ENCODE results near the gene RAMP2.
"Not testable (repeated sequence)": the region's sequence is repeated elsewhere in the genome, so short reads cannot be mapped to it uniquely, and the experiment has no call there.

The RAMP2 gene, protein sequence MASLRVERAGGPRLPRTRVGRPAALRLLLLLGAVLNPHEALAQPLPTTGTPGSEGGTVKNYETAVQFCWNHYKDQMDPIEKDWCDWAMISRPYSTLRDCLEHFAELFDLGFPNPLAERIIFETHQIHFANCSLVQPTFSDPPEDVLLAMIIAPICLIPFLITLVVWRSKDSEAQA

DNA sequence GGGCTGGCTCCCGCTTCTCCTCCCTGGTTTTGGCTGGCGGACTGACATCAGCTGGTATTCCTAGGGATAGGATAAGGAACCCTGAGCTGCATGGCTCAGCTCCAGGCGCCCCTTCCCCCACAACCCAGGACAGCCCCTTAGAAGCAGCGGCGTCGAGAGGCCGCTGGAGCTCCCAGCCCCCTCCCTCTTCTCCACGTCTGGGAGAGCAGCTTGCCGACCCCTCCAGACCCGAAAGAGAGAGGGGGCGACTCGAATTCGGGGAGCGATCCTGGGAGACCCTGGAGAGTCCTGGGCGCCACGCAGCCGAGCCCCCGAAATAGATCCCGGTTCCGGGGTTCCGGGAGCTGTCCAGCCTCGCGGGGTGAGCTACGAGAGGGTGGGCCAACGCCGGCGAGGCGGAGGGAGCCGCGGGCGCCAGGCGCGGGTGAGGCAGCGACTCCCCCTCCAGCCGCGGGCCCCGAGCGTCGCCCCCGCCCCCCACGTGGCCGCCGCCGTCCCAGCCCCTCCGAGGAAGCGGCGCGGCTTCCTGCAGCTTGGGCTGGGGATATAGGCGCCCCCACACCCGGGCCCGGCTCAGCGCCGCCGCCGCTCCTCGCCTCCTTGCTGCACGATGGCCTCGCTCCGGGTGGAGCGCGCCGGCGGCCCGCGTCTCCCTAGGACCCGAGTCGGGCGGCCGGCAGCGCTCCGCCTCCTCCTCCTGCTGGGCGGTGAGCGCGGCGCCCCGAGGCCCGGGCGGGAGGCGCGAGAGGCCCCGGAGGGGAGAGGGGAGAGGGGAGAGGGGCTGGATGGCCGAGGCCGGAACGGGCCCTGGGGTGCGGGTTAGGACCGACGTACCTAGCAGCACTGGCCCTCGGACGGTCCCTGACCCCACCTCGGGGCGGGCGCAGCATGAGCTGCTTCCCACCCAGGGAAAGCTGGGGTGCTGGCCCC is at the start of gene RAMP2:
Gene RAMP2 (plus strand): TSS at position 576 of the 930 bp plus-strand sequence. CDS start 35 bp downstream, at position 611.
- DNase-seq (ENCODE audit: low read depth, low spot score): no peak

GRCh38 chr17:42720996-42721583 is 39.9 kb upstream of the RAMP2 start:
- peak; percentile 39 for DNase-seq (ENCODE audit: low read depth, low spot score)

GRCh38 chr17:42723636-42724035 is 37.4 kb upstream of the RAMP2 start:
- no peak for DNase-seq (ENCODE audit: low read depth, low spot score)

- DNase-seq (ENCODE audit: low read depth, low spot score): no peak
Observed at GRCh38 chr17:42725143-42725542, 35.9 kb upstream of the RAMP2 start.

DNA sequence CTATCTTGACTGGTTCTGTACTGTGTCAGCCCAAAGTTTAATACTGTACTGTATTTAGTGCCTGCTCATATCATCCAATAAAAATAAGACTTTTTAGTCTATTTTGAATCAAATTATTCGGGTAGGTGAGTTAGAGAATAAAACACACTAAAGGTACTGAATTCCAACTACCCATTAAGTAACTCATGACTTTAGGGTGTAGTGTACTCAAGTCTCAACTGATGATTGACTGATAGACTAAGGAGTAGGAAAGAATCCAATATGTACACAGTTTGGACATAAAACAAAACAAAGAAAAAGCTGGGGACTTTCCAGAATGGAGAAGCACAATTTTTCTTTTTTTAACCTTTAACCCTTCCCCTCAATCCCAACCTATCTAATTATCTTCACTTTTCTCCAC is 20.3 kb upstream of the RAMP2 start:
- DNase-seq (ENCODE audit: low read depth, low spot score): no peak

- not testable (repeated sequence) for DNase-seq (ENCODE audit: low read depth, low spot score)
Observed at GRCh38 chr17:42742916-42743315, 18.1 kb upstream of the RAMP2 start.

GRCh38 chr17:42743595-42744282 is 17.3 kb upstream of the RAMP2 start:
- no peak for DNase-seq (ENCODE audit: low read depth, low spot score)

- no peak for DNase-seq (ENCODE audit: low read depth, low spot score)
Observed at GRCh38 chr17:42744283-42744805, 16.7 kb upstream of the RAMP2 start.

GRCh38 chr17:42744806-42745617 is 16.0 kb upstream of the RAMP2 start, which contains the start of gene EZH1:
Gene EZH1 (minus strand): TSS chr17:42745040. CDS start chr17:42728941, 16,099 bp downstream.
- DNase-seq (ENCODE audit: low read depth, low spot score): peak; percentile 51

DNA sequence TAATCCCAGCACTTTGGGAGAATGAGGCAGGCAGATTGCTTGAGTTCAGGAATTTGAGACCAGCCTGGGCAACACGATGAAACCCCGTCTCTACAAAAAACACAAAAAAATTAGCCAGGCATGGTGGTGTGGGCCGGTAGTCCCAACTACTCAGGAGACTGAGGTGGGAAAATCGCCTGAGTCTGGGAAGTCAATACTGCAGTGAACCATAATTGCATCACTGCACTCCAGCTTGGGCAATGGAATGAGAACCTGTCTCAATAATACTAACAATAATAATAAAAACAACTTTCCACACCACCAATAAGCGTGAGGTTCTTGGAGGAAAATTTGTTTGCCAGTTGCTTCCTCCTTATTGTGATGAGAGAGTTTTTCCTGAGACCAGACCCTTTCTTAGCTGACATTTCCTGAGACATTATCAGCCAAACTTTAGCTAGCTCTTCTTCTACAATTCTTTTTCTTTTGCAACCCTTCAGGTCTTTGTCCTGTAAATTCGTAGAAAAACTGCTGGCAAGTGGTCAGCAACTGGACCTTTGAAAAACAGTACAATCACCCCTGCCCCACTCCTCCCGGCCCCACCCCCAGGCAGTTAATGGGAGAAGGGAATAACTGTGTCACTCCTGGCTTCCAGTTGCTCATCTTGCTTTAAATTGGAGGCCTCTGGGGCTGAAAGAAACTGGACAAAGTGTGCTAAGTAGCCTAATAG is 12.7 kb upstream of the RAMP2 start:
- DNase-seq (ENCODE audit: low read depth, low spot score): no peak

DNA sequence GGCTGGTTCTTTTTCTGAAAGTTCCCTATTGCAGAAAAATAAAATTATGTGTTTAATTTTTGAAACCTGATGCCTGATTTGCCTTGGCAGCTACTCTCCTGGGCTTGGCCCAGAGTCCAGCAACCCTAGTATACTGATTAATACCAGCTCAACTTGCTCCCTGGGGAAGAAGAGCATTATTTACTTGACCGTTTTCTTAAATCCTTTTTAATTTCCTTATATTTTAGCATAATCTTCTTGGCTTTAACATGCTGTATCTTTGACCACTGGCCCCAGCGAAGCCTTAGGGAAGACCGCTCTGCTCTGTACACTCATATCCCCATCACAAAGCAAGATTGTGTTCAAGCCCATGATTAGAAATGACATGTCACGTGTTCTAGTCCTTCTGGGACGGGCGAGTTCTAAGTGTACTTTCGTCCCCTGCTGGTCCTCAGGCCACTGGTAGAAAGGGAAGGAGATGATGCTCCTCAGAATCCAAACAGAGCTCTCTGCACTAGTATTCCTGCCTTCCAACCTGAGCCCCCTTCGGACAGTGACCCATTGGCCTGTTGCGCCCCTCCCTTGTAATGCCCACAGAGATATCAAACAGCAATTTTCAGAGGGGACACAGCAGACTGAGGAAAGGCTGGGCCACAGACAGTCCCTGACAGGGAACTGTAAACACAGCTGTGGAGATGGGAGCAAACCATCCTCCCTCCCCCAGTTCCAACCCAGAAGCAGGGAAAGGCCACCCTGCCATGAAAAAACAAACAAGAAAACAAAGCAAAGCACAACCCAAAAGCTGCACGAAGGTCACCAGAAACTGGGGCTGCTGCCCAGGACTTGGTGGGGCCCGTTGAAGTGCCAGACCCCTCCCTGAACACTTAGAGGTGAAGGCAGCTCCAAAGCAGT is 11.9 kb upstream of the RAMP2 start:
- DNase-seq (ENCODE audit: low read depth, low spot score): no peak

DNA sequence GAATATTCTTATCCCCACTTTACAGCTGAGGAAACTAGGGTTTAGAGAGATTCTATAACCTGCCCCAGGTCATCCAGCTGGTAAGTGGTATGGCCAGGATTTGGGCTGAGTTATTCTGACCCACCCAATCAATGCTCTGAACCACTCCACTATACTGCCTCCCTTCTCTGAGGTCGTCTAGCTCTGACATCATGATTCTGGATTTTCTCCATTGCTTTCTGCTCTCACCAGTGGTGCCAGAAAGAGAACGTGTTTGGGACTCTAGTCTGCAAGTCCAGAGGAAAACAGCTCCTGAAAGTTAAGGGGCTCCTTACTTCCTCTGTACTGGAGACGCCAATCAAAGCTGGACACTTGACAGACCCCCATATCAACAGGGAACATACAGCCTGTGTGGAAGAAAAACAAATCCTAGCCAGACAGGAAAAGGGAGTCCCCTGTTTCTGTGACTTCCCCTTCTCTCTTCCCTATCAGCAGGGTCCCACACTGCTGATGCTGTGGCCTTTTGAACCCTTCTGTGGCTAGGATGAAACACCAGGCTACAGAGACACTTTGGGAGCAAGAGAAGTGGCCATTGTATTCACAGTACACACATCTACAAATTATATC is 10.2 kb upstream of the RAMP2 start:
- no peak for DNase-seq (ENCODE audit: low read depth, low spot score)

DNA sequence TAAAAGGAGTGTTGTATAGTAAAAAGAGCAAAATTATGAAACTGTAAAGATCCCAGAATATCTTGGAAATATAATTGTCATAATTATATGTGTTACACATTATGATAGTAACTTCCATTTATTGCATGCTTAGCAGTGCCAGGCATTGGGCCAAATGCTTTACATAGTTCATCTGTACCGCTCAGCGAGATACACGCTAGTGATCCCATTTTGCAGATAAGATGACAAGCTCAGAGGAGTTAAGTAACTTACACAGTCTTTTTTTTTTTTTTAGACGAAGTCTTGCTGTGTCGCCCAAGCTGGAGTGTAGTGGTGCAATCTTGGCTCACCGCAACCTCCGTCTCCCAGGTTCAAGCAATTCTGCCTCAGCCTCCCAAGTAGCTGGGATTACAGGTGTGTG is 9.4 kb upstream of the RAMP2 start:
- no peak for DNase-seq (ENCODE audit: low read depth, low spot score)

- no peak for DNase-seq (ENCODE audit: low read depth, low spot score)
Observed at GRCh38 chr17:42754782-42755181, 6.2 kb upstream of the RAMP2 start.

- DNase-seq (ENCODE audit: low read depth, low spot score): no peak
Observed at GRCh38 chr17:42759982-42760651, 910 bp upstream of the RAMP2 start.

DNA sequence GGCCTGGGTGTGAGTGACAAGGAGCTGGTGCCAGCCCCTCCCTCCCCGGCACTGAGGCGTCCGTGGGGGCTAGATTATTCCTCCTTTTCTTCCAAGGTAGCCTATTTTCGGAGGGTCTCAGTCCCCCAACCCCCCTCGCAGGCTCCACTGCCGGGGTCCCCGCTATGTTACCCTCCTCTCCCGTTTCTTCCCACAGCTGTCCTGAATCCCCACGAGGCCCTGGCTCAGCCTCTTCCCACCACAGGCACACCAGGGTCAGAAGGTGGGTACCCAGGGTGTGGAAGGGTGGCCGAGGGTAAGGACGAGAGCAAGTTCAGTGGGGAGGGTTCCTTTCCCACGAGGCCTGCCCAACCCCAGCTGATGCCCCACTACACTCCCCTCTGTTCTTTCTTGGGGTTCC is 611 bp downstream of the RAMP2 start:
- no peak for DNase-seq (ENCODE audit: low read depth, low spot score)

- no peak for DNase-seq (ENCODE audit: low read depth, low spot score)
Observed at GRCh38 chr17:42766124-42766523, 5.1 kb downstream of the RAMP2 start.

DNA sequence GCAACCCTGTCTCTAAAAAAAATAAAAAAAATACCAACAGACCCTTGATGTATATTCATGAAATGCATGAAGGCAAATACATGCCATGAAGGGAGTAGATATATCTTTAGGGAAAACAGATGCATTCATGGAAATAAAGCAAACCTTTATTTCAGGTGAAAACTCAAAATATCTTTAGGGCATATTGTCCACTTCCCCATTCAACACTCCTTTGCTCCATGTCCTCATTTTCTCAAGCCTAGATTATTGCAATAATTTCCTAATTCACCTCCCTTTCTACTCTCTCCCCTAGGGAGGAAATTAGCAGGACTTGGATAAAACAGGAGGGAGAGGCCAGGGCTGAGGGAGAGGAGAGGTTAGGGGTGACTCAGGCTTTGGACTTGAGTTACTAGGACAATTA is 6.5 kb downstream of the RAMP2 start:
- DNase-seq (ENCODE audit: low read depth, low spot score): no peak

Measured in smooth muscle cell of the brain vasculature (primary cell).